ENCODE data around the gene CDCP1. TPM values are rescaled to one million over a fixed set of nuclear protein-coding genes. Genes with fewer than 3 reads are reported as not detected.

The CDCP1 gene
- total RNA-seq, 1 donor from 2014 or later, result 28.7 TPM

GRCh38 chr3:45178183-45179023 is 32.2 kb upstream of the CDCP1 start:
- intact Hi-C loops (cut with DNase I), result no loop called here
- DNase-seq, result no peak
- Histone ChIP-seq H3K27ac (no peak overlapping the region), H3K9me3 (no peaks in the 10 kb centered on the region), H3K36me3 (no peaks in the 10 kb centered on the region), H3K27me3 (ENCODE audit: low read depth) (no peaks in the 10 kb centered on the region), H3K4me3 (no peak overlapping the region), H3K4me1 (peaks cover 5% of the 10 kb centered on the region)
- TF ChIP-seq CTCF (IDR thresholded peaks at IDR 0.05), result no peak
- ATAC-seq, result no peak

- H3K4me1 ChIP-seq, result no peaks in the 10 kb centered on the region
- no peaks in the 10 kb centered on the region for H3K9me3 ChIP-seq
- no peaks in the 10 kb centered on the region for H3K36me3 ChIP-seq
- ATAC-seq, result no peak
- intact Hi-C loops (cut with DNase I), result no loop called here
- no peak for DNase-seq
- no peaks in the 10 kb centered on the region for H3K27me3 ChIP-seq (ENCODE audit: low read depth)
- no peak overlapping the region for H3K27ac ChIP-seq
- H3K4me3 ChIP-seq, result no peak overlapping the region
- TF ChIP-seq CTCF (IDR thresholded peaks at IDR 0.05), result no peak
Measured at GRCh38 chr3:45176912-45177311, 30.7 kb upstream of the CDCP1 start.

GRCh38 chr3:45174234-45174633 is 28.1 kb upstream of the CDCP1 start:
- H3K36me3 ChIP-seq, result no peaks in the 10 kb centered on the region
- no peaks in the 10 kb centered on the region for H3K4me1 ChIP-seq
- no peak overlapping the region for H3K27ac ChIP-seq
- TF ChIP-seq CTCF (IDR thresholded peaks at IDR 0.05), result no peak
- peak in 1 of 2 donors; percentile 20 for ATAC-seq
- no peaks in the 10 kb centered on the region for H3K27me3 ChIP-seq (ENCODE audit: low read depth)
- H3K4me3 ChIP-seq, result no peak overlapping the region
- intact Hi-C loops (cut with DNase I), result no loop called here
- no peaks in the 10 kb centered on the region for H3K9me3 ChIP-seq
- no peak for DNase-seq

- Histone ChIP-seq H3K27ac (no peak overlapping the region), H3K4me3 (no peak overlapping the region), H3K4me1 (no peaks in the 10 kb centered on the region), H3K27me3 (ENCODE audit: low read depth) (no peaks in the 10 kb centered on the region), H3K9me3 (no peaks in the 10 kb centered on the region), H3K36me3 (no peaks in the 10 kb centered on the region)
- DNase-seq (no peak), ATAC-seq (no peak)
- no peak for TF ChIP-seq CTCF (IDR thresholded peaks at IDR 0.05)
- intact Hi-C loops (cut with DNase I), result no loop called here
Measured at GRCh38 chr3:45173776-45174175, 27.6 kb upstream of the CDCP1 start.

- Histone ChIP-seq H3K27ac (no peak overlapping the region), H3K4me3 (no peak overlapping the region), H3K36me3 (no peaks in the 10 kb centered on the region), H3K4me1 (peaks cover 18% of the 10 kb centered on the region), H3K27me3 (ENCODE audit: low read depth) (no peaks in the 10 kb centered on the region), H3K9me3 (no peaks in the 10 kb centered on the region)
- ATAC-seq (no peak), DNase-seq (no peak)
- intact Hi-C loops (cut with DNase I), result no loop called here
- TF ChIP-seq CTCF (IDR thresholded peaks at IDR 0.05), result no peak
Measured at GRCh38 chr3:45171283-45171682, 25.1 kb upstream of the CDCP1 start.
